ENCODE results near the gene ADPRS.

Gene ADPRS

DNA sequence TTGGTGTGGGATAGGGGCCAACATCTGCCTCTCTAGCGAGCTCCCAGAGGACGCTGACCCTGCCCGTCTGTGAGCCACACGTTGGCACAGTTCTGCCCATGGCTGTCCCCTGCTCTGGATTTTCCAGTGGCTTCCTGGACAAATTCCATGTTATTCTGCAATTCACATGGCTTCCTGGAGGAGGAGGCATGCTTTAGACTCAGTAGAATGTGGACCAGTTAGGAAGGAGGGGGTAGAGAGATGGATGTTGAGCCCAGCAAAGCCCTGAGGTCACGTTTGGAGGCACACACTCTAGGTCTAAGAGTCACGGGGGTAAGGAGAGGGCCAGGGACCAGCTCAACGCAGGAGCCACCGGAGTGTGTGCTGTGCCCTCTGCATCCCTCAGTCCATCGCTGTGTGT lies 24.1 kb downstream of the ADPRS start:
- no peak for DNase-seq

- no peak for DNase-seq
These were observed 25.7 kb downstream of the ADPRS start for GRCh38 chr1:36114371-36114770.

GRCh38 chr1:36115200-36115669 lies 26.5 kb downstream of the ADPRS start:
- DNase-seq: no peak

GRCh38 chr1:36115931-36116330 lies 27.2 kb downstream of the ADPRS start:
- DNase-seq: no peak

DNA sequence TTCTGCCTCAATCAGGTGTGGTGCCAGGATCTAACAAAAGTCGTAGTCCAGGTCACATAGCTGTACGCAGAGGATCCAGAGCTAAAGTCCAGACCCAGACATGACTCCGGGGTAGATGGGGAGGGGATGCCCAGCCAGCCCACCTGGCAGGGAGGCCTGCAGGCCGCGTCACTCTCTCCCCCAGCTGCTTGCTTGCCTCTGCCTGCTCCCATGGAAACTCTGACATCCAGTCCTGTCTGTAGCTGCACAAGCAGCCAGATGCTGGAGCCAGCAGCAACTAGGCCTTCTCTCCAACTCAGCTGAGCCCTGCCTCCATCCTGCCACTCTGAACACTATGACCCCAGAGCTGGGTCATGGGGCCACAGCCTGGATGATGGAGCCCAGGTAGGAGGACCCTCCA lies 28.2 kb downstream of the ADPRS start:
- no peak for DNase-seq

DNA sequence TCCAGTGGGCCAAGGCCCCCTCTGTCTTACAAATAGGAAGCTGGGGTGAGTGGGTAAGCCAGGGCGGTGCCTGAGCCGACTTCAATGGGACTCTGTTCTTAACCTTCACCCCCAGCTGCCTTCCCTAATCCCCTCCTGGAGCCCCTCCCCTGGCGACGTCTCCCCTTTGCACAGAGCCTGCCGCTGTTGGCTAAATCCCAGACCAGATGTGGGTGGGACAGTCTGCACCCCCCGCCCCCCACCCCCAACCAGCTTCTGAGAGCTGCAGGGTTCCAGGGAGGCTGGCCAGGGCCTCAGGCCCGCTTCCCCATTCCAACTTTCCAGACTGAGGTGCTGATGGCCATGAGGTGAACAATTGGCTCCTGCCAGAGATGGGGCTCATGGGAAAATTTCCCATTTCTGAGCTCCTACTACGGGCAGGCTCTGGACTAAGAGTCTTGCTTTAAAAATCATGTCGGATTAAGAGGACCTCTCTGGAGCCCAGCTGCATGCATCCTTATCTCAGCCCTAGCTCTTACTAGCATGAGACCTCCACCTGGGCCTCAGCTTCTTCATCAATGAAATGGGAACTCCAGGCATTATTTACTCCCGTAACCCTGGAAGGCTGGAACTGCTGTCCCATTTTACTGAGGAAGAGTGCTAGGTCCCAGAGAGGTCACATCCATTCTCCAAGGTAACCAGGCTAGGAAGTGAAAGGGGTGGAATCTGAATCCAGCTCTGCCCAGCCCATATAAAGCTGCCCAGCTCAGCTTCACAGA lies 29.9 kb downstream of the ADPRS start:
- DNase-seq: no peak

DNA sequence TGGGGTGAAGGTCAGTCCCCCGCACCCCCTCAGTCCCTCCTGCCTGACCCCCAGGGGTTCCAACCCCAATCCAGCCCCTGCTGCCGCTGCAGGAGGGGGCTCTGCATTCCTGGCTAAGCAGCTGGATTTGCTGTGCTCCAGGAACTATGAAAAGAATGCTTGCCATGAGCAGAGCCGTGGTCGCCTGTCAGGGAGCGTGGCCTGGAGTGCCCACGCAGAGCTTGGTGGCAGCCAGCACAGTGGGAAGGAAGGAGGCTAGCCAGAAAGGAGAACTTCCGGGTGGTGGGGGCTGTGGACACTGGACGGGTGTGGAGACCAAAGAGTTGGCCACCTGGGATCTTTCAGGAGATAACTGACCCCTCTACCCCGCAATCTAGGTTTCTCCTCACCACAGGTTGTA lies 30.8 kb downstream of the ADPRS start:
- no peak for DNase-seq

GRCh38 chr1:36122062-36123030 lies 33.7 kb downstream of the ADPRS start:
- no peak for DNase-seq

- peak; percentile 35 for DNase-seq
These were observed 34.7 kb downstream of the ADPRS start for GRCh38 chr1:36123356-36123755.

GRCh38 chr1:36124404-36125128 lies 35.9 kb downstream of the ADPRS start:
- no peak for DNase-seq

DNA sequence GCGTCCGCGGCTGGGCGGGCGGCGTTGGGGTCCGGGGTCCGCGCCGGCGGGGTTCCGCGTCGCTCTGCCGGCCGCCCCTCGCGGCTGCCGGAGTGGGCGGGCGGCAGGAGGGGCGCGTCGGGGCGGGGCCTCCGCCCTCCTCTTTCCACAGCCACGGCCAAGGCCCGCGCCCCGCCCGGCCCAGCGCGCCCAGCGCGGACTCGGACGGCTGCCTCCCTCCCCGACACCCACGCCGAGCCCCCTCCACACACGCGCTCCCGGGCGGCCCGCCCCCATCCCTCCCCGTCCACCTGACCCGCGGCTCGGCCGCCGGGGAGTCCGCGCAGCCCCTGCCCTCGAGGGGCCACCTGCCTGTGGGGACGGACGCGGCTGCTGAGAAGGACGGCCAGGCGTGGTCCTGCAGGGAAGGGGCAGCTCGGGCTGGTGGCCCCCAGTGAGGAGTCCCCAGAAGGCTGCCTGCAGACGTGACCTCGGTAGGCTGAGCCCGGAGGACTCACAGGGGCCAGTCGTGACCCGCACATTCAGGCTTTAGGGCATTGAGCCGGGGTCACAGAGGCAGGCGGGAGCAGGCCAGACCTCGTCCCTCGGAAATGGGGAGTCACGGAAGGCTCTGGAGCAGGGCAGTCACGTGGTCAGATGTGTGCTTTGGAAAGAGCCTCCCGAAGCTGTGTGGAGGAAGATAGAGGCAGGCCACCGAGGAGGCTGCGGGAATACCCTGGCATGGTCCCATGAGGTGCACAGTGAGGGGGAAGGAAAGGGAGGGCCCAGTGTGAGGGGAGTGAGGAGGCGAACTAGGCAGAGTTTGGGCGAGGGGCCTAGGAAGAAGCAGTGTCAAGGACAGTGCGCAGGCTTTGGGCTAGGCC lies 36.7 kb downstream of the ADPRS start, which contains the start of gene COL8A2:
TSS of gene COL8A2 (minus strand) at position 94 of the 863 bp plus-strand sequence. CDS start 24,980 bp downstream, outside the sequence.
- DNase-seq: no peak

DNA sequence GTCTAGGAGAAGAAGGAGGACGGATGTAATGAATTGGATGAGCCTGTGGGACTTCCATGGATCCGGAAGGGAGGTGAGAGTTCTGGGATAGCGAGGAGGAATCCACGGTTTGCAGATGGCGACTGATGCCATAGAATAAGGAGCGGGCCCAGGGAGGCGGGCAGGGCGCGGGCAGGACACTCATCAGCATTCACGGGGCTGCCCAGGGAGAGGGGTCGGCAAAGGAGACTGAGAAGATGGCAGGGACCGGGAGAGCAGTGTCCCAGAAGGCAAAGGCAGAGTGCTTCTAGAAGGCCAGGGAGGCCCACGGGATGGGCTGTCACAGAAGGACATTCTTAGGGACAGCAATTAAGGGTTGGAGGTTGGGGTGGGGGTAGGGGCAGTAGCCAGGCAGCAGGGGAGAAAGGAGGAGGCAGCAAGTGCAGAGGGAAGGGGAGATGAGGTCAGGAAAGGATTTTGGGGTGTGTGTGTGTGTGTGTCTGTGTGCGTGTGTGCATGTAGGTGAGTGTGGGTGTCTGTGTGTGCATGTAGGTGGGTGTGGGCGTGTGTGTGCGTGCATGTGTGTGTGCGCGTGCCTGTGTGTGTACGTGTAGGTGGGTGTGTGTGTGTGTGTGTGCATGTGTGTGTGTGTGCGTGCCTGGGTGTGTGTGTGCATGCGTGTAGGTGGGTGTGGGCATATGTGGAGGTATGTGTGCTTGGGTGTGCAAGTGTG lies 37.5 kb downstream of the ADPRS start:
- DNase-seq: no peak

DNA sequence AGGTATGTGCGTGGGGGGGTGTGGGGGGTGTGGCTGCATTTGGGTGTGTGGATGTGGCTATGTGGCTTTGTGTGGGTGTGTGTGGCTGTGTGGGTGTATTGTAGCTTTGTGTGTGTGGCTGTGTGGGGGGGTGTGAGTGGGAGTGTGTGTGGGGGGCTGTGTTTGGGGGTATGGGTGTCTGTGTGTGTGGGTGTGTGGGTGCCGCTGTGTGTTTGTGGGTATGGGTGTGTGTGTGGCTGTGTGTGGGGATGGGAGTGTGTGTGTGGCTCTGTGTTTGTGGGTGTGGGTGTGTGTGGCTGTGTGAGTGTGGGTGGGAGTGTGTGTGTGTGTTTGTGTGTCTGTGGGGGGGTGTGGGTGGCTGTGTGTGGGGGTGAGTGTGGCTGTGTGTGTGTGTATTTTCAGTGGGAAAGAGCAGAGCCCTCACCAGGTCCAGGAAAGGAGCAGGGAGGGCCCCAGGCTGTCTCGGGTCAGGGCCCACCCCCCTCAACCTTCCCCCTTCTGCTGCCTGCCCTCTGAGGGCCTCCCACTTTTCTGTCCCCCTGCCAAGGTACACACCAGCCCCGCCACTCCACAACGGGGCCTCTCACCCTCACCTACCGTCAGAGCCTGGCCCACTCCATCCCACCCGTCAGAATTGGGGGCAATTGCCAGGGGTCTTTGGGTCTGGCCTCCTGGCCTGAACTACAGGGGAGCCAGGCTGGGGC lies 38.3 kb downstream of the ADPRS start:
- no peak for DNase-seq

DNA sequence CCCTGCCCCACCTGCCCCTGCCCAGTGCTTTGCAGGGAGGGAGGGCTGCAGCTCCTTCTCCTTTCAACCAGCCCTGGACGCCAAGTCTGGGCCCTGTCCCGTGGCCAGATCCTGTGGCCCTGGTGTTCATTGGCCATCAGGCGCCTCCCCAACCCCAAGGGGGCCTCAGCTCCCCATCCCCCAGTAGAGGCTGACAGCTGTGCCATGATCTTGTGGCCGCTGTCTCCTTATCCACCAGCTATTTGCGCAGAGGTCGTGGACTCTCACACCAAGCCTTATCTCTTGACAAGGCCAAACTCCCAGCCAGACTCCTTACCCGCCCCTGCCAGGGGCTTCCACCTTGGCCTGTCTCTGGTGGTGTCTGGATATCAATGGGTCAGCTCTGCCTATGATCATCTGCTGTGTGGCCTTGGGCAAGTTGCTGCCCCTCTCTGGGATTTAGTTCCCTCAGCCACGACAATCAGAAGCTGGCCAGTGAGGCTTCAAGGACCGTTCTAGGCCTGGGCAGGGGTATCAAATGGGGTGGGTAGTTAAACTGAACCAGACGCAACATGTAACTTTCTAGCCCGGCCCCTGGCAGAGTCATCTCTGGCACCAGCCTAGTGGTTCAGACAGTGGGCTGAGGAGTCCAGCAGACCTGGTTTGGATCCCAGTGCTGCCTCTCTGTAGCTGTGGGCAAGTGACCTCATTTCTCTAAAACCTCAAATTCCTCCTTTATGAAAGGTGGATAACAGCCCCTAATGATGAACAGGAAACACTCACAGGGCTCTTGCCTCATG lies 39.6 kb downstream of the ADPRS start:
- DNase-seq: no peak

- no peak for DNase-seq
These were observed 40.2 kb downstream of the ADPRS start for GRCh38 chr1:36128905-36129206.

- DNase-seq: no peak
These were observed 43.3 kb downstream of the ADPRS start for GRCh38 chr1:36132029-36132428.

DNA sequence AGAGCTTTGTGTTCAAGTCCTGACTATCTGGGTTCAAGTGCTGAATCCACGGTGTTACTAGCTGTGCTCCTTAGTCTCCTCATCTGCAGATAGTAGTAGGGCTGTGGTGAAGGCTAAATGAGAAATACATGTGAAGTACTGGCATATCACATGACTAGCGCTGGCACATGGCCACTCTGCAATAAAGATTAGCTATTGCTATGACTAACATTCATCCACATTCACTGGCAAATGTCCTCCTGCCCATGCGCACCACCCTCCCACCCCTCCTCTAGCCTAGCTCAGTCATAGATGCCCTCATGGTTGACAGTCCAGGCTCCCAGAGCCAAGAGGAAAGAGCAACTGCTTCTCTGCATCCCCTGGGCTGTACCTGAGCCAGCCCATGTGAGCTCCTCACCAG lies 44.8 kb downstream of the ADPRS start:
- DNase-seq: no peak

DNA sequence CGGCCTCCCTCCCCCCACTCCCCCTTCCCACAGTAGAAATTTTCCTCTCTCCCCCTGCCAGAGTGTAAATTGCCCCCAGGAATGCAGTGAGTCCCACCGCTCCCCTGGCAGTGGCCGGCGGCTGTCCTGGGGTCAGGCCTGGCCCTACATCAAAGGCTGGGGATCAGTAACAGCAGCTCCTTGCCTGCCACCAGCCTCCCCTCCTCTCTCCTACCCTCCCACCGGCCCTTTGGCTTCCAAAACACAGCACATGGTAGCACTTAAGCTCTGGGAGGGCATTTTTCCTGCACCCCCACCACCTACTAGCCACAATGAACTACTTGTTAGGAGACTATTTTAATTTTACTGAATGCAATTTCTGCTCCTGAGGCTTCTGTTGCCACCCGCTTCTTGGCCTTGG lies 45.3 kb downstream of the ADPRS start:
- DNase-seq: no peak

- DNase-seq: peak; percentile 31
These were observed 46.0 kb downstream of the ADPRS start for GRCh38 chr1:36134505-36135329.

Measured in CD4-positive, alpha-beta T cell treated with Interleukin-17A for 1 hour (primary cell).